C4-2B (cell line): ENCODE data around the gene FAM181A.
A peak's percentile ranks its signal among the peaks of the same experiment; 100 is the strongest.

ENCODE experiments used
- ZFX ChIP-seq: fragments of 450-650 bp; IDR thresholded peaks from 2 replicates; pipeline ENCODE4 v1.6.1; 2017
- TF ChIP-seq, protein P1 (sequence below): fragments of 450-650 bp; conservative IDR thresholded peaks from 2 replicates; pipeline ENCODE4 v1.5.1; 2017; ENCODE audit warnings: mild to moderate bottlenecking

- TF ChIP-seq, protein P1, sequence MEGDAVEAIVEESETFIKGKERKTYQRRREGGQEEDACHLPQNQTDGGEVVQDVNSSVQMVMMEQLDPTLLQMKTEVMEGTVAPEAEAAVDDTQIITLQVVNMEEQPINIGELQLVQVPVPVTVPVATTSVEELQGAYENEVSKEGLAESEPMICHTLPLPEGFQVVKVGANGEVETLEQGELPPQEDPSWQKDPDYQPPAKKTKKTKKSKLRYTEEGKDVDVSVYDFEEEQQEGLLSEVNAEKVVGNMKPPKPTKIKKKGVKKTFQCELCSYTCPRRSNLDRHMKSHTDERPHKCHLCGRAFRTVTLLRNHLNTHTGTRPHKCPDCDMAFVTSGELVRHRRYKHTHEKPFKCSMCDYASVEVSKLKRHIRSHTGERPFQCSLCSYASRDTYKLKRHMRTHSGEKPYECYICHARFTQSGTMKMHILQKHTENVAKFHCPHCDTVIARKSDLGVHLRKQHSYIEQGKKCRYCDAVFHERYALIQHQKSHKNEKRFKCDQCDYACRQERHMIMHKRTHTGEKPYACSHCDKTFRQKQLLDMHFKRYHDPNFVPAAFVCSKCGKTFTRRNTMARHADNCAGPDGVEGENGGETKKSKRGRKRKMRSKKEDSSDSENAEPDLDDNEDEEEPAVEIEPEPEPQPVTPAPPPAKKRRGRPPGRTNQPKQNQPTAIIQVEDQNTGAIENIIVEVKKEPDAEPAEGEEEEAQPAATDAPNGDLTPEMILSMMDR: peak; percentile 92
- no peak for TF ChIP-seq ZFX
These were observed 20.5 kb upstream of the FAM181A start for GRCh38 chr14:93906341-93907329.
